ENCODE results near the gene PDE9A.

The PDE9A gene

GRCh38 chr21:42764883-42765282 is 111.5 kb downstream of the PDE9A start:
- Histone ChIP-seq H3K9me3 (ENCODE audit: control insufficient read depth, insufficient read depth, low read length) (no peaks in the 10 kb centered on the region), H3K27me3 (ENCODE audit: control insufficient read depth, insufficient read depth, low read length) (no peaks in the 10 kb centered on the region), H3K4me1 (ENCODE audit: control insufficient read depth, insufficient read depth, low read length) (no peaks in the 10 kb centered on the region), H3K36me3 (ENCODE audit: control insufficient read depth, insufficient read depth, low read length) (peaks cover 49% of the 10 kb centered on the region), H3K4me3 (ENCODE audit: low read length) (no peak overlapping the region), H3K27ac (ENCODE audit: low read length) (no peak overlapping the region)
- DNase-seq (ENCODE audit: low read depth, low spot score) = no peak
- WGBS (ENCODE audit: insufficient coverage, insufficient read length) = no CpG with 5 or more reads among the region's 1 CpG

GRCh38 chr21:42765656-42766055 is 112.2 kb downstream of the PDE9A start:
- H3K27ac ChIP-seq (ENCODE audit: low read length) = no peak overlapping the region
- no peak overlapping the region for H3K4me3 ChIP-seq (ENCODE audit: low read length)
- no CpG with 5 or more reads among the region's 4 CpGs for WGBS (ENCODE audit: insufficient coverage, insufficient read length)
- no peaks in the 10 kb centered on the region for H3K4me1 ChIP-seq (ENCODE audit: control insufficient read depth, insufficient read depth, low read length)
- no peaks in the 10 kb centered on the region for H3K27me3 ChIP-seq (ENCODE audit: control insufficient read depth, insufficient read depth, low read length)
- DNase-seq (ENCODE audit: low read depth, low spot score) = no peak
- H3K9me3 ChIP-seq (ENCODE audit: control insufficient read depth, insufficient read depth, low read length) = no peaks in the 10 kb centered on the region
- peaks cover 50% of the 10 kb centered on the region for H3K36me3 ChIP-seq (ENCODE audit: control insufficient read depth, insufficient read depth, low read length)

- Histone ChIP-seq H3K36me3 (ENCODE audit: control insufficient read depth, insufficient read depth, low read length) (peaks cover 49% of the 10 kb centered on the region), H3K4me1 (ENCODE audit: control insufficient read depth, insufficient read depth, low read length) (no peaks in the 10 kb centered on the region), H3K4me3 (ENCODE audit: low read length) (no peak overlapping the region), H3K27me3 (ENCODE audit: control insufficient read depth, insufficient read depth, low read length) (no peaks in the 10 kb centered on the region), H3K27ac (ENCODE audit: low read length) (no peak overlapping the region), H3K9me3 (ENCODE audit: control insufficient read depth, insufficient read depth, low read length) (no peaks in the 10 kb centered on the region)
- WGBS (ENCODE audit: insufficient coverage, insufficient read length) = no CpG with 5 or more reads among the region's 27 CpGs
- no peak for DNase-seq (ENCODE audit: low read depth, low spot score)
Measured at GRCh38 chr21:42766739-42767560, 113.5 kb downstream of the PDE9A start.

- WGBS (ENCODE audit: insufficient coverage, insufficient read length) = no CpG with 5 or more reads among the region's 8 CpGs
- peaks cover 47% of the 10 kb centered on the region for H3K36me3 ChIP-seq (ENCODE audit: control insufficient read depth, insufficient read depth, low read length)
- H3K4me3 ChIP-seq (ENCODE audit: low read length) = no peak overlapping the region
- H3K4me1 ChIP-seq (ENCODE audit: control insufficient read depth, insufficient read depth, low read length) = no peaks in the 10 kb centered on the region
- H3K9me3 ChIP-seq (ENCODE audit: control insufficient read depth, insufficient read depth, low read length) = no peaks in the 10 kb centered on the region
- H3K27ac ChIP-seq (ENCODE audit: low read length) = no peak overlapping the region
- DNase-seq (ENCODE audit: low read depth, low spot score) = no peak
- no peaks in the 10 kb centered on the region for H3K27me3 ChIP-seq (ENCODE audit: control insufficient read depth, insufficient read depth, low read length)
Measured at GRCh38 chr21:42767561-42767835, 114.1 kb downstream of the PDE9A start.

DNA sequence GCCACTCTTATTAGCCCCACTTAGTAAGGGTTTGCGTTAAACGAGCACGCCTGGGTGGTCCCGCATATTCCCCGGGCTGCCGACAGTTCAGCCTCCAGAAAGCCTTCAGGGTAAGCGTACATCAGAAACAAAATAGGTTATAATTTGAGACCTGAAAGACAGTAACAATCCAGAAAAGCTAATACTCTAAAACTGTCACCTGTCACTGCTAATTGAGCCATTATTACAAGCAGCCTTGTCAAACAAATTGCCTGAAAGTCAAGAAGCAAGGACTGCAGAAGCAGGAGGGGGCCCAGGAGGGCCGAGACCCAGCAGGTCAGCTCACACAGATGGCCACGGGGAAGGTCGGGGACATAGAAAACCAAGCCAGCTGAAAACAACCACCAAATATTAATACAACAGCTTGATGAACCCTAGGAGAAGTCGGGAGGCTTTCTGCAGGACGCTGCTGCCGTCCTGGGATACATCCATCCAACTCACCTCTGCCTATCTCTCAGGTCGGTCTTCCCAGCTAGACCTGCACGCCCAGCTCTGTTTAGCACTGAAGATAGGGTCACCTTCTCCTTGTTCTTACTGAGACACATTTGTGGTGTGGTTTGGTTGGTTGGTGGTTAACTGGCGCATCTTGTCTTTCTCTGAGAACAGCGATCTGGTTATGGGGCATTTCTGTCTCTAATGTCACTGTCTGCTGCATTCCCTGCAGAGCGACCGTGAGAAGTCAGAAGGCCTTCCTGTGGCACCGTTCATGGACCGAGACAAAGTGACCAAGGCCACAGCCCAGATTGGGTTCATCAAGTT is 115.1 kb downstream of the PDE9A start:
- DNase-seq (ENCODE audit: low read depth, low spot score) = no peak
- Histone ChIP-seq H3K27me3 (ENCODE audit: control insufficient read depth, insufficient read depth, low read length) (no peaks in the 10 kb centered on the region), H3K4me3 (ENCODE audit: low read length) (no peak overlapping the region), H3K36me3 (ENCODE audit: control insufficient read depth, insufficient read depth, low read length) (peaks cover 47% of the 10 kb centered on the region), H3K9me3 (ENCODE audit: control insufficient read depth, insufficient read depth, low read length) (no peaks in the 10 kb centered on the region), H3K4me1 (ENCODE audit: control insufficient read depth, insufficient read depth, low read length) (no peaks in the 10 kb centered on the region), H3K27ac (ENCODE audit: low read length) (no peak overlapping the region)
- no CpG with 5 or more reads among the region's 21 CpGs for WGBS (ENCODE audit: insufficient coverage, insufficient read length)

GRCh38 chr21:42769183-42769819 is 115.9 kb downstream of the PDE9A start:
- WGBS (ENCODE audit: insufficient coverage, insufficient read length) = no CpG with 5 or more reads among the region's 9 CpGs
- no peak overlapping the region for H3K4me3 ChIP-seq (ENCODE audit: low read length)
- no peaks in the 10 kb centered on the region for H3K27me3 ChIP-seq (ENCODE audit: control insufficient read depth, insufficient read depth, low read length)
- H3K36me3 ChIP-seq (ENCODE audit: control insufficient read depth, insufficient read depth, low read length) = peaks cover 42% of the 10 kb centered on the region
- H3K9me3 ChIP-seq (ENCODE audit: control insufficient read depth, insufficient read depth, low read length) = no peaks in the 10 kb centered on the region
- DNase-seq (ENCODE audit: low read depth, low spot score) = no peak
- no peaks in the 10 kb centered on the region for H3K4me1 ChIP-seq (ENCODE audit: control insufficient read depth, insufficient read depth, low read length)
- no peak overlapping the region for H3K27ac ChIP-seq (ENCODE audit: low read length)

DNA sequence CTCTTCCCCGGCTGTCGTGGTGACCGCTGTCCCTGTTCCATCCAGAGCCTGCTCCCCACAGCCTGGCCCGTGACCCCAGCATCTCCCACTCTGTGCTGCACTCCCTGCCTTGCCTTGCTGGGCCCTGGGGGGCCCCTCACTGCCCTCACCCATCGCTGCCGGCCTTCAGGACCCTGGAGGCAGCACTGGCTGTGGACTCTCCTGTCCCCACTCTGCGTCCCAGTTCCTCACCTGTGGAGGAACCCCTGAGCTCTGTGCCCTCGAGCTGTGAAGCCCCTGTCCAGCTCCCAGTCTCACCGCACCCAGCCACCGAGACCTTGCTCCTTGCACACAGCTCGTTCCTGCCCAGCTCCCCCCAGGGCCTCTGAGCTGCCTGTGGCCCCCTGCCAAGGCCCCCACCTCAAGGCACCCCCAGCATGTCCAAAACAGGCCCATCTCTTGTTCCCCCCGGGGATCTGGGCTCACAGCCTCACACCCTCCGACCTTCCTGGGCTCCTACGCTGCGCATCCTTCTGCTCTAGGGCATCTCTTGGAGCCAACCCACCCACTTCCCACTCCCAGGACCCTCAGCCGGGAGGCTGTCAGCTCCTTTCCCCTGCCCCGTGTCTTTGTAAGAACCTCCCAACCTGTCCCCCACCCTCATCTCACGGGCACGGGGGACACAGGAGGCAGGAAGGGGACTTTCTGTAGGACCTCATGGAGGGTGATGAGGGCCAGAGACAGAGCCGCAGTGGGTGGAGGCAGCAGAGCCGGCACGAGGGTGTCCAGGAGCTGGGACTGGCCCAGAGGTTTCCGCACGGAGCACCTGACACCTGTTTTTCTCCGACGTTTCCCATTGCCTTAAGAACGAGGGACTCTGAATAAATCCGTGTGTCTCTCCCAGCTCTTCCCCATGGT is 116.6 kb downstream of the PDE9A start:
- Histone ChIP-seq H3K36me3 (ENCODE audit: control insufficient read depth, insufficient read depth, low read length) (peaks cover 41% of the 10 kb centered on the region), H3K9me3 (ENCODE audit: control insufficient read depth, insufficient read depth, low read length) (no peaks in the 10 kb centered on the region), H3K4me3 (ENCODE audit: low read length) (no peak overlapping the region), H3K27me3 (ENCODE audit: control insufficient read depth, insufficient read depth, low read length) (no peaks in the 10 kb centered on the region), H3K27ac (ENCODE audit: low read length) (no peak overlapping the region), H3K4me1 (ENCODE audit: control insufficient read depth, insufficient read depth, low read length) (no peaks in the 10 kb centered on the region)
- WGBS (ENCODE audit: insufficient coverage, insufficient read length) = no CpG with 5 or more reads among the region's 28 CpGs
- no peak for DNase-seq (ENCODE audit: low read depth, low spot score)

GRCh38 chr21:42770717-42771502 is 117.5 kb downstream of the PDE9A start:
- DNase-seq (ENCODE audit: low read depth, low spot score) = no peak
- Histone ChIP-seq H3K27me3 (ENCODE audit: control insufficient read depth, insufficient read depth, low read length) (no peaks in the 10 kb centered on the region), H3K4me1 (ENCODE audit: control insufficient read depth, insufficient read depth, low read length) (no peaks in the 10 kb centered on the region; the same call in 1 of the 2 replicates), H3K36me3 (ENCODE audit: control insufficient read depth, insufficient read depth, low read length) (peaks cover 42% of the 10 kb centered on the region), H3K27ac (ENCODE audit: low read length) (no peak overlapping the region), H3K4me3 (ENCODE audit: low read length) (no peak overlapping the region), H3K9me3 (ENCODE audit: control insufficient read depth, insufficient read depth, low read length) (no peaks in the 10 kb centered on the region)
- no CpG with 5 or more reads among the region's 27 CpGs for WGBS (ENCODE audit: insufficient coverage, insufficient read length)

DNA sequence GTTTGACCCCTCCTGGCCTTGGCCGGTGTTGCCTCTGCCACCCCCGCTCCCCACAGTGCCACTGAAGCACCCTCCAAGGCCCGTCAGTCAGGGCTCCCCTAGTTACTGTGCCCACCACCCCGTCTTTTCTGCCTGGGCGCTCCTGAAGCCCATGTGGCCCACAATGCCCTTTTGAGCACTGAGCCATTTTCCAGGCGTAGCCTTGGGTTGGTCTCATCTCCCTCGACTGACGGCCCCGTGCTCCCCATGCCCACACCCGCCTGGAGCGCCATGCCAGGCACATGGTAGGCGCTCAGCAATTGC is 118.0 kb downstream of the PDE9A start:
- Histone ChIP-seq H3K9me3 (ENCODE audit: control insufficient read depth, insufficient read depth, low read length) (no peaks in the 10 kb centered on the region), H3K36me3 (ENCODE audit: control insufficient read depth, insufficient read depth, low read length) (peaks cover 42% of the 10 kb centered on the region), H3K27me3 (ENCODE audit: control insufficient read depth, insufficient read depth, low read length) (no peaks in the 10 kb centered on the region), H3K4me3 (ENCODE audit: low read length) (no peak overlapping the region), H3K4me1 (ENCODE audit: control insufficient read depth, insufficient read depth, low read length) (no peaks in the 10 kb centered on the region; the same call in 1 of the 2 replicates), H3K27ac (ENCODE audit: low read length) (no peak overlapping the region)
- no peak for DNase-seq (ENCODE audit: low read depth, low spot score)
- WGBS (ENCODE audit: insufficient coverage, insufficient read length) = no CpG with 5 or more reads among the region's 12 CpGs

All from iPS DF 6.9 (cell line).